D721Med (cell line): ENCODE results near the gene LGALS3.
A peak's percentile ranks its signal among the peaks of the same experiment; 100 is the strongest.

Experiments
- DNase-seq: peaks from one replicate; pipeline ENCODE4 v3.0.0; 2011; ENCODE audit warnings: low spot score; ENCODE audit not compliant: insufficient read length
- FAIRE-seq: peaks from 2 replicates; lab custom pipeline; 2011; peaks lifted over from hg19 to GRCh38; lab: Jason Lieb, UNC
- TF ChIP-seq, protein P1 (sequence below): IDR thresholded peaks from 2 replicates; pipeline ENCODE4 v1.5.1; 2012; ENCODE audit warnings: mild to moderate bottlenecking, control low read depth; ENCODE audit not compliant: insufficient read depth; ENCODE audit errors: missing control alignments

Gene LGALS3

DNA sequence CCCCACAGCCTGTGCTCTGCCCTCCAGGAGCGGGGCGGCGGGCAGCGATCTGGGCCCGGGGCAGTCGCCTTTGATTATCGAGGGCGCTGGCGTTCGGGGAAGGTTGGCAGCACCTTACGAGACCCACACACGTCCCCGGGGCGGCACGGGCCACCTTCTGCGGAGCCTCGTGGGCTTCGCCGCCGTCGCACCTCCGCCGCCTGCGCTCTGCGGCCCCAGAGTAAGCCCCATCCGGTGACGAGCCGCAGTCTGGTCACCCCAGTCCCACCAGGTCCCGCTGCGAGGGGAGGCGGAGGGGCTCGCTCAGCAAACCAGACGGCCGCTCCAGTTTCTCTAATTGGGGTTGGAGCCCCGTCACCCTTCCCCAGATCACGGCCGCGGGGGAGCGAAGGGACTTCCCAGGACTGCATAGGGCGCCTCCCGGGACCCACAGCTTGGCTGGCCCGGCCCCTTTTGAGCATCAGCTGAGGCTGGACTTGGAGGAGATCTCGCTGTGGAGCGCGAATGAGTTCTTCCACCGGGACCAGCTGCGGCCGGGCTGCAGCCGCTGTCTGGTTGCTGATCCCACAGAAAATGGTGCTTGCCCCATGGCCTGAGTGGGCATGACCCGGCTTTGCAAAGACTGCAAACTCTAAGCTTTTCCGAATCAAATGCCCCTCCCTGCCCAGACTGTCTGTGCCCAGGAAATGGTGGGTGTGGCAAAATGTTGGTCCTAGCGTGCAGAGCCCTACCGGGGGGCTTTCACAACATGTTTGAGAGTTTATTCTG lies 560 bp downstream of the LGALS3 start:
- DNase-seq (peak; percentile 27), FAIRE-seq (no peak)

DNA sequence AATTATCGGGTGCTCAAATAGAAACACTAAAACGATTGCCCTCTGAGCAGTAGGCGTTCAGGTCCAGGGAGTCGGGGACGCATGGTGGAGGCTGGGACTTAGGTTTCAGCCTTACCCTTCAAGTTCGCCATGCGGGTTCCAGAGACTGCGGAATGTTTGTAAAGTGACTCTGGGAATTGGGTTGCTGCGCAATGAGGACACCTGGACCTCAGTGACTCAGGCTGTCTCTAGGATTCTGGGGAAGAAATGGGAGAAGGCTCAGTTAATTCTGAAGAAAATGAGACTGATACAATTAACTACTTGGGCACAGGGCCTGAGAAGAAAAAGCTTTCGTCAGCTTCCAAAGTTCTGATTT lies 1.1 kb downstream of the LGALS3 start:
- TF ChIP-seq, protein P1, sequence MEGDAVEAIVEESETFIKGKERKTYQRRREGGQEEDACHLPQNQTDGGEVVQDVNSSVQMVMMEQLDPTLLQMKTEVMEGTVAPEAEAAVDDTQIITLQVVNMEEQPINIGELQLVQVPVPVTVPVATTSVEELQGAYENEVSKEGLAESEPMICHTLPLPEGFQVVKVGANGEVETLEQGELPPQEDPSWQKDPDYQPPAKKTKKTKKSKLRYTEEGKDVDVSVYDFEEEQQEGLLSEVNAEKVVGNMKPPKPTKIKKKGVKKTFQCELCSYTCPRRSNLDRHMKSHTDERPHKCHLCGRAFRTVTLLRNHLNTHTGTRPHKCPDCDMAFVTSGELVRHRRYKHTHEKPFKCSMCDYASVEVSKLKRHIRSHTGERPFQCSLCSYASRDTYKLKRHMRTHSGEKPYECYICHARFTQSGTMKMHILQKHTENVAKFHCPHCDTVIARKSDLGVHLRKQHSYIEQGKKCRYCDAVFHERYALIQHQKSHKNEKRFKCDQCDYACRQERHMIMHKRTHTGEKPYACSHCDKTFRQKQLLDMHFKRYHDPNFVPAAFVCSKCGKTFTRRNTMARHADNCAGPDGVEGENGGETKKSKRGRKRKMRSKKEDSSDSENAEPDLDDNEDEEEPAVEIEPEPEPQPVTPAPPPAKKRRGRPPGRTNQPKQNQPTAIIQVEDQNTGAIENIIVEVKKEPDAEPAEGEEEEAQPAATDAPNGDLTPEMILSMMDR: no peak
- no peak for DNase-seq
- no peak for FAIRE-seq

More for the DNA sequence above, 560 bp downstream of the LGALS3 start:
- TF ChIP-seq, protein P1: no peak

DNA sequence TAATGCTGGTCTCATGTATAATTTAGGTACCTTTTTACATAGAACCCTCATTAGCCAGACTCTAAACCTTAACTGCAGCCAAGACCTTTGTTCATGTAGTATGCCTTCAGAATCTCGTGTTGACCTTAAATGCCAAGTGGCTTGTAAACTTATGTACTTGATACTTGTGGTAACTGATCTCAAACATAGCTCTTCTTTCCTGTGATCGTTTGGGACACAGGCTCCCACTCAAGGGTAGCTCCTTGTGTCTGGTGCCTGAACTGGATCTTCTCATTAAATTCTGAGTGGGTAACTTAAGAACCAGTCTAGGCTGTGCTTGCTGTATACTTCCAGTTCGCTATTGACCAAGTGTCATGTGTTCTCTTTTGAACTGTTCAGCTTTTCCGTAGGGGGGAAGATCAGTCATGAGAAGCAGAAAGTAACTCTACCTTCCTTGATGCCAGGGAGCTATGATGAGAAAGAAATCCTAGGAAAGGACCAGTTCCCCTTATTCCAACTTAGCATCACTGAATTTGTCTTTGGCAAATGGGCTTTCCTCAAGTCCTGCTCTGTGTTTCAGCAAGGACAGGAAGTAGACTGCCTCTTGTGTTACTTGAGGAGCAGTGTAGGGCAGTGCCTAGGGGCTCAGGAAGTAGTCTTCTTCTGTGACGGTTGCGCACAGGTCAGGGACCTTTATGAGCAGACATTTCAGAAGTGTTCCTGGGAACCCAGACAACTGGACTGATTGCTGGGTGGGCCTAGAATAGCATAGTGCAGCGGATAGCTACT lies 2.5 kb downstream of the LGALS3 start:
- DNase-seq: no peak
- TF ChIP-seq, protein P1: no peak
- no peak for FAIRE-seq

DNA sequence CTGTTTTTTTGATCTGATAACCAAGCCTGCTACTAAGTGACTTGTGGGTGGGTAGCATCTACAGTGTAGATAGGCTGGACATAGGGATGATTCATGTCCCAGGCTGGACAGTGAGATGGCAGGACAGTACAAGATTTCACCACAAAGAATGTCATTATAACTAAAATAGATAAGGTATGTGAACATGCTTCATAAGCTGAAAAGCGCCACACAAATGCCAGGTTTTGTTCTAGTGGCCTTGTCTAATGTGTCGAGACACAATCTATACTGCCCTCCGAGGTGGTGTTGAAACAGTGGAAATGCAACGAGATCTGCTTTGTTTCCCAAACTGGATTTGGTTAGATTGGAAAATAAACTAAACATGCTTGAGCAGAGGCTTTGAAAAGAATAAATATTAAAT lies 4.4 kb downstream of the LGALS3 start:
- TF ChIP-seq, protein P1: no peak
- DNase-seq (no peak), FAIRE-seq (no peak)

DNA sequence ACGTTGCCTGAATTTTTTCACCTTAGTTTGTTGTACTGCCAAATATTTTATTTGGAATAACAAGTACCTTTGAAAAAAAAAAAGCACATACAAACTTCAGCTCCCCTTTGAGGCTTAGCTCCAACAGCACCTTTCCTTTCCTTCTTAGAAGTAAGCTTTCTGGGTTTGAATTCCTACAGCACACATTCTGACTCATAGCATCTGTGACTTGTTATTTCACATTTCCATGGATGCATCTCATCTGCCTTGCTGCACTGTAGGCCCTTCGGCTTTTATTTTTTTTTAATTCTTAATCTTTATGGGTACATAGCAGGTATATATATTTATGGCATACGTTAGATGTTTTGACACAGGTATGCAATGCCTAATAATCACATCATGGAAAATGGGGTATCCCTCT lies 7.2 kb downstream of the LGALS3 start:
- DNase-seq: no peak
- no peak for FAIRE-seq
- TF ChIP-seq, protein P1: no peak

DNA sequence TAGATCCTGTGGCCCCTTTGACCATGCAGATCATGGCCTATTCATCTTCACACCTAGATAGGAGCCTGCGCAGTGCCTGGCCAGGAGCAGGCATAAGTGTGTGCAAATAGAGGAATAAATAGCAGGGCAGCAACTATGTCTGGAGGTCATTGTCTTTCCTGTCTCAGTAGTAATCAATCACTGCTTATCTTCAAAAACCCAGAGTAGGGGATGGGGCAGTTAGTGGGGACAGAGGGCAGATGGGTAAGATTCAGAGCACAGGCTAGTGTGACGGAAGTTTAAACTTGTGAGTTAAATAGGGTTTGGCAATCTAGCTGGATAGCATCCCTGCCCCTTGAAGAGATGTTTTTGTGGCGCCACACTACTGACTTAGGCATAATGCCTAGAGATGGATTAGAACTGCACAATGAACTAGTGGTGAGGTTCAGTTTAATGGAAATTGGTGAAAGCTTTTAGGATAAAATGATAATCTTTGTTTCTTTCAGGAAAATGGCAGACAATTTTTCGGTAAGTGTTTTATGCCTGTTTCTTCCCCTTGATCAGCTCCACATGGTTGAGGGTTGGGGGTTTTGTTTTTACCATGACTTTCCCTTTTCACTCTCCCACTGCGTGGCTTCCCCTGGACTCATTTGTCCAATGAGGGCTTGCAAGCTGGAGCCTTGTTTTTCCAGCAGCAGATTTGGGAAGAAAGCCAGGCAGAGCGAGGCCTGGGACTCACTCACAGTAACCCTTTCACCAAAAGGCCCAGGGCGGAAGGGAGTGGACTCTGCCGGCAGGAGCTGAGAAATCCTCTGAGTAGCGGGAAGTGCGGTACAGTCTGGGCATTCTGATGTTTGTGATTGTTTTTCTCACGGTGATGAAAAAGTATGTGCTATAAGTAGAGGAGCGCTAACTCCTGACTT lies 8.1 kb downstream of the LGALS3 start:
- TF ChIP-seq, protein P1: no peak
- FAIRE-seq: no peak
- DNase-seq: no peak
